HL-60 (cell line): Measurements from ENCODE around the gene TP53AIP1.

Source experiments
- DNase-seq, 2 experiments: peaks; one replicate each; pipeline ENCODE4 v3.0.0-alpha.2; 2010 to 2020; ENCODE audit warnings: low read depth in 1 of 2, low spot score in 1 of 2
- H3K27ac ChIP-seq: fragments of 250-450 bp; sonication (Bioruptor Pico); replicated peaks from 2 replicates; pipeline ENCODE4 v1.5.1; 2020; ENCODE audit warnings: mild to moderate bottlenecking, moderate library complexity
- H3K27me3 ChIP-seq: fragments of 250-450 bp; sonication (Bioruptor Pico); 2 replicates; pipeline ENCODE4 v1.5.1; 2021; ENCODE audit warnings: mild to moderate bottlenecking, moderate library complexity; ENCODE audit not compliant: insufficient read depth, poor library complexity, severe bottlenecking
- H3K4me3 ChIP-seq: replicated peaks from 2 replicates; pipeline ENCODE4 v1.5.1; 2011; ENCODE audit warnings: mild to moderate bottlenecking, control low read depth, low read length; ENCODE audit not compliant: insufficient read depth
- GABPA ChIP-seq: IDR thresholded peaks from 2 replicates; pipeline ENCODE4 v1.6.1; 2012; ENCODE audit warnings: low read depth
- POLR2AphosphoS5 ChIP-seq: IDR thresholded peaks from 2 replicates; pipeline ENCODE4 v1.6.1; 2012; ENCODE audit warnings: low read depth
- SPI1 ChIP-seq: IDR thresholded peaks from 2 replicates; pipeline ENCODE4 v1.6.1; 2012; ENCODE audit warnings: low read depth, mild to moderate bottlenecking, borderline replicate concordance
- long read RNA-seq: library from polyadenylated mRNA; unstranded; transcript quantifications from one replicate; pipeline ENCODE4 v2.0.0, GENCODE V29; 2020
- TF ChIP-seq, protein P1 (sequence below): IDR thresholded peaks from 2 replicates; pipeline ENCODE4 v1.6.1; 2012; ENCODE audit warnings: low read depth; ENCODE audit not compliant: insufficient replicate concordance
- TF ChIP-seq, protein P2 (sequence below): IDR thresholded peaks from one replicate; pipeline ENCODE4 v1.5.1; 2011; ENCODE audit warnings: low read length, control low read depth, inconsistent platforms; ENCODE audit not compliant: insufficient read depth

TP53AIP1 gene, protein sequence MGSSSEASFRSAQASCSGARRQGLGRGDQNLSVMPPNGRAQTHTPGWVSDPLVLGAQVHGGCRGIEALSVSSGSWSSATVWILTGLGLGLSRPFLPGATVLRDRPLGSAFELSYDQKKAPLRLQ
- long read RNA-seq: 0 reads

DNA sequence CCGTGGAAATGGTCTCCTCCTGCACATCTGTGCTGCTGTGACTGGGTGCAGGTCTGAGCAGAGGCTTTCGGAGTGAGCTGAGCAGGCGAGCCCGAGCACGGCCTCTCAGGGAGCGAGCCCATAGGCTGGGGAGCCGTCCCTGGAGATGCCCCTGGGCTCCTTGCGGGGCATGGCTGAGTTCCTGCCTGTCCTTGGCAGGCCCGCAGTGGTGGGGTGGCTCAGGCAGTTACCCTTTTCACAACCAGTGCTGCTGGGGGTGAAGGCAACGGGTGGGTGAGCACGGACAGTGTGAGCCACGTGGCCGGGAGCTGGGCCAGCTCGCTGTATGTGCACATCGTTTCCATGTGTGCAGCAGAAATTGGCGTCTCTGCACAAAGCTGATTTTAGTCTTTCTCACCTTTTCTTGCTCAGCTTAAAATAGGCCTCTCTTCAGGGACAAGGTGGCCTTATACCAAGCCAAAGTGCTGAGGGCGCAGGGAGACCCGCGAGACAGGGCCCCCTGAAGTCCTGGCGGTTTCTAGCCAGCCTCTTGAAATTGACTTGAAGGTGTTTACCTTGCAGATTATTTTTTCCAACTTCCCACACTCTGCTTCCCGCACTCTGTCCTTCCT lies at the start of gene TP53AIP1:
TSS of gene TP53AIP1 (minus strand) at position 55 of the 611 bp plus-strand sequence. CDS start 5,053 bp downstream, outside the sequence.
- no peak for DNase-seq
- H3K27me3 ChIP-seq: no peaks in the 10 kb centered on the region
- no peak for TF ChIP-seq GABPA
- TF ChIP-seq SPI1: no peak
- TF ChIP-seq, protein P1, sequence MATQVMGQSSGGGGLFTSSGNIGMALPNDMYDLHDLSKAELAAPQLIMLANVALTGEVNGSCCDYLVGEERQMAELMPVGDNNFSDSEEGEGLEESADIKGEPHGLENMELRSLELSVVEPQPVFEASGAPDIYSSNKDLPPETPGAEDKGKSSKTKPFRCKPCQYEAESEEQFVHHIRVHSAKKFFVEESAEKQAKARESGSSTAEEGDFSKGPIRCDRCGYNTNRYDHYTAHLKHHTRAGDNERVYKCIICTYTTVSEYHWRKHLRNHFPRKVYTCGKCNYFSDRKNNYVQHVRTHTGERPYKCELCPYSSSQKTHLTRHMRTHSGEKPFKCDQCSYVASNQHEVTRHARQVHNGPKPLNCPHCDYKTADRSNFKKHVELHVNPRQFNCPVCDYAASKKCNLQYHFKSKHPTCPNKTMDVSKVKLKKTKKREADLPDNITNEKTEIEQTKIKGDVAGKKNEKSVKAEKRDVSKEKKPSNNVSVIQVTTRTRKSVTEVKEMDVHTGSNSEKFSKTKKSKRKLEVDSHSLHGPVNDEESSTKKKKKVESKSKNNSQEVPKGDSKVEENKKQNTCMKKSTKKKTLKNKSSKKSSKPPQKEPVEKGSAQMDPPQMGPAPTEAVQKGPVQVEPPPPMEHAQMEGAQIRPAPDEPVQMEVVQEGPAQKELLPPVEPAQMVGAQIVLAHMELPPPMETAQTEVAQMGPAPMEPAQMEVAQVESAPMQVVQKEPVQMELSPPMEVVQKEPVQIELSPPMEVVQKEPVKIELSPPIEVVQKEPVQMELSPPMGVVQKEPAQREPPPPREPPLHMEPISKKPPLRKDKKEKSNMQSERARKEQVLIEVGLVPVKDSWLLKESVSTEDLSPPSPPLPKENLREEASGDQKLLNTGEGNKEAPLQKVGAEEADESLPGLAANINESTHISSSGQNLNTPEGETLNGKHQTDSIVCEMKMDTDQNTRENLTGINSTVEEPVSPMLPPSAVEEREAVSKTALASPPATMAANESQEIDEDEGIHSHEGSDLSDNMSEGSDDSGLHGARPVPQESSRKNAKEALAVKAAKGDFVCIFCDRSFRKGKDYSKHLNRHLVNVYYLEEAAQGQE: no peak
- H3K27ac ChIP-seq: no peak within 1 kb of the TSS
- no peak within 1 kb of the TSS for H3K4me3 ChIP-seq

DNA sequence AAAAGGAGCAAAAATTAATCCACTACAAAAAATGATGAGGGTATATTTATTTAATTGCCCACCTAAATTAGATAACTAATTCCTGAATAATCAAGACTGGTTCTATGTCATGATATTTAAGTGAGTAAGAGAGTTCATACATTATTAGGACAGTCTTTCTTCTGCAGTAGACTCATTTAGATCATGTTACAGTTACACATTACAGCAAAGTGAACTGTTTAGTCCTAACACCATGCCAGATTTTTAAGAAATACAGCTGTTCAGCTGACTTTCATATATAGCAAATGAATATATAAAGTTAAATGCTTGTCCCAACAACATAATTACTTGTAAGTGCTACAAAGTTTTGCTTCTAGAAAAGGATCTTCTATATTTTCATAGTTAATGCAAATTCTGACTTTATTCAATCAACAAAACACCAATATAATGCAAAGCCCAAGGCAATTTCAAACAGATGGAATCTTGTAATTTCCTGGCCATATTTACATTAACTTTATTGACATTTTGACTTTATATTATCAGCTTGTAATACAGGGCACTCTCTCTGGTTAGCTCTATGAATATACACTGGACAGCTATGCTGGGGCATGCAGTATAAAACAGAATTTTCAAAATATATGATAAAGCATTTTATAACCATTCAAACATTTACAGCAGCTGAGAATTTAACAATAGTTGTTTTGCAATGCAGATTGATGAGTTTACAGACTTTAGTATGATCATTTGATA lies 45.7 kb upstream of the TP53AIP1 start:
- Histone ChIP-seq H3K4me3 (no peak overlapping the region), H3K27me3 (no peaks in the 10 kb centered on the region), H3K27ac (no peak overlapping the region)
- TF ChIP-seq POLR2AphosphoS5 (no peak), GABPA (no peak), SPI1 (no peak)
- TF ChIP-seq, protein P2, sequence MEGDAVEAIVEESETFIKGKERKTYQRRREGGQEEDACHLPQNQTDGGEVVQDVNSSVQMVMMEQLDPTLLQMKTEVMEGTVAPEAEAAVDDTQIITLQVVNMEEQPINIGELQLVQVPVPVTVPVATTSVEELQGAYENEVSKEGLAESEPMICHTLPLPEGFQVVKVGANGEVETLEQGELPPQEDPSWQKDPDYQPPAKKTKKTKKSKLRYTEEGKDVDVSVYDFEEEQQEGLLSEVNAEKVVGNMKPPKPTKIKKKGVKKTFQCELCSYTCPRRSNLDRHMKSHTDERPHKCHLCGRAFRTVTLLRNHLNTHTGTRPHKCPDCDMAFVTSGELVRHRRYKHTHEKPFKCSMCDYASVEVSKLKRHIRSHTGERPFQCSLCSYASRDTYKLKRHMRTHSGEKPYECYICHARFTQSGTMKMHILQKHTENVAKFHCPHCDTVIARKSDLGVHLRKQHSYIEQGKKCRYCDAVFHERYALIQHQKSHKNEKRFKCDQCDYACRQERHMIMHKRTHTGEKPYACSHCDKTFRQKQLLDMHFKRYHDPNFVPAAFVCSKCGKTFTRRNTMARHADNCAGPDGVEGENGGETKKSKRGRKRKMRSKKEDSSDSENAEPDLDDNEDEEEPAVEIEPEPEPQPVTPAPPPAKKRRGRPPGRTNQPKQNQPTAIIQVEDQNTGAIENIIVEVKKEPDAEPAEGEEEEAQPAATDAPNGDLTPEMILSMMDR: no peak
- TF ChIP-seq, protein P1: no peak
- no peak for DNase-seq

DNA sequence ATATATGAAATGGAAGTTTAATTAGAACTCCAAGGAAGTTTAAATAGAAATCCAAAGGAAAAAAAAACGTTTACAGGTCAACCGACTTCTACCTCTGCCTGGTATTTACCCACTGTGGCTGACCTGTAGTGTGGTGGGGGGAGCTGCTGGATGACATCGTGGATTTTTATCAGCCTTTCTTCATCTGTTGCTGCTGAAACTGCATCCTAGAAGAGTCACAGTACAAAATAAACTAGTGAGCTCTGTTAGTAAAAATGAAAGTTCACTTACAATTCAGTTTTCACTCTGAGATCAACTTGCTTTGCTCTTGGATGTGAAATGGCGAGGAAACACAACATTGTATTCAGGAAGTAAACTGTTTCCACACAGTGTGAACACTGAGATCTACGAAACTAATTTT lies 43.2 kb upstream of the TP53AIP1 start:
- Histone ChIP-seq H3K4me3 (no peak overlapping the region), H3K27me3 (no peaks in the 10 kb centered on the region), H3K27ac (no peak overlapping the region)
- TF ChIP-seq POLR2AphosphoS5 (no peak), GABPA (no peak), SPI1 (no peak)
- TF ChIP-seq, protein P1: no peak
- no peak for DNase-seq

DNA sequence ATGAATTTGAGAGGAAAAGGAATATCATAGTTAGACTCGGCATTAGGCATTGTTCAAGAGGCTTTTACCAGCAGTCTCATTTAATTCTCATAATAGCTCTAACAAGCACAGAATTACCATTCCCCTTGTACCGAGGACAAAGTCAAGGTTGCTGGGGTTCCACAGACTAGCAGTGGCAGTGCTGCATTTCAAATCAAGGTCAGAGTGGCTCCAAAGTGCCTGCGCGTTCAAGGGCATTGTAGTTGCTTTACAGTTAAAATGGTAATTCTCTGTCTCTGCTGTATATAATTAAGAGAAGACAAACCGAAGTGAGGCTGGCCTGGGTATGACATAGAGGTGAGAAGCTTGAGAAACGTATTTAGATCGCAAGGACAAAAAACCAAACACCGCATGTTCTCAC lies 40.4 kb upstream of the TP53AIP1 start:
- no peak overlapping the region for H3K4me3 ChIP-seq
- TF ChIP-seq GABPA: no peak
- TF ChIP-seq, protein P1: no peak
- TF ChIP-seq, protein P2: no peak
- no peak for TF ChIP-seq SPI1
- TF ChIP-seq POLR2AphosphoS5: no peak
- DNase-seq: no peak
- H3K27ac ChIP-seq: no peak overlapping the region
- no peaks in the 10 kb centered on the region for H3K27me3 ChIP-seq
